ENCODE measurements around the gene SSTR5. TPM values are rescaled to one million over a fixed set of nuclear protein-coding genes. Genes with fewer than 3 reads are reported as not detected.
"Not testable (repeated sequence)": the region's sequence is repeated elsewhere in the genome, so short reads cannot be mapped to it uniquely, and the experiment has no call there.

SSTR5 gene
- total RNA-seq (2021; fragmentation: NEBNext Ultra II Directional; extraction: Animal tissue kit (Norgen Biotek cat#: 25700)), result not detected
- long read RNA-seq, result 0 reads

- Mint-ChIP-seq H3K9me3 (no peaks in the 10 kb centered on the region), H3K4me3 (no peak within 1 kb of the TSS), H3K36me3 (ENCODE audit: low read depth) (no peaks in the 10 kb centered on the region), H3K4me1 (ENCODE audit: low read depth) (no peaks in the 10 kb centered on the region), H3K27me3 (ENCODE audit: insufficient read depth) (peaks cover 14% of the 10 kb centered on the region), H3K27ac (no peak within 1 kb of the TSS)
- DNase-seq, result no peak
- TF ChIP-seq CTCF (IDR thresholded peaks at IDR 0.05), result no peak
Measured at GRCh38 chr16:1072526-1073261, at the start of gene SSTR5. Gene SSTR5 (plus strand): TSS chr16:1072747. CDS start chr16:1078869, 6,122 bp downstream.

- Mint-ChIP-seq H3K36me3 (ENCODE audit: low read depth) (no peaks in the 10 kb centered on the region), H3K4me3 (no peak overlapping the region), H3K27me3 (ENCODE audit: insufficient read depth) (peaks cover 11% of the 10 kb centered on the region; the same call in 1 of the 2 replicates), H3K4me1 (ENCODE audit: low read depth) (peaks cover 8% of the 10 kb centered on the region), H3K27ac (no peak overlapping the region), H3K9me3 (no peaks in the 10 kb centered on the region)
- TF ChIP-seq CTCF (IDR thresholded peaks at IDR 0.05), result no peak
- no peak for DNase-seq
Measured at GRCh38 chr16:1024138-1024537, 48.4 kb upstream of the SSTR5 start.

- H3K27me3 Mint-ChIP-seq (ENCODE audit: insufficient read depth), result peaks cover 17% of the 10 kb centered on the region; the same call in 1 of the 2 replicates
- DNase-seq; H3K4me1 Mint-ChIP-seq (ENCODE audit: low read depth); H3K4me3 Mint-ChIP-seq; H3K36me3 Mint-ChIP-seq (ENCODE audit: low read depth); H3K9me3 Mint-ChIP-seq; H3K27ac Mint-ChIP-seq: not testable (repeated sequence)
Measured at GRCh38 chr16:1025183-1025809, 47.3 kb upstream of the SSTR5 start.

- H3K36me3 Mint-ChIP-seq (ENCODE audit: low read depth), result no peaks in the 10 kb centered on the region
- TF ChIP-seq CTCF (IDR thresholded peaks at IDR 0.05), result no peak
- peaks cover 17% of the 10 kb centered on the region; the same call in 1 of the 2 replicates for H3K27me3 Mint-ChIP-seq (ENCODE audit: insufficient read depth)
- no peaks in the 10 kb centered on the region for H3K4me1 Mint-ChIP-seq (ENCODE audit: low read depth)
- H3K4me3 Mint-ChIP-seq, result no peak overlapping the region
- H3K27ac Mint-ChIP-seq, result no peak overlapping the region
- no peaks in the 10 kb centered on the region for H3K9me3 Mint-ChIP-seq
- DNase-seq, result no peak
Measured at GRCh38 chr16:1026057-1026783, 46.3 kb upstream of the SSTR5 start.

GRCh38 chr16:1026784-1027500, 45.6 kb upstream of the SSTR5 start:
- DNase-seq, result no peak
- Mint-ChIP-seq H3K4me1 (ENCODE audit: low read depth) (no peaks in the 10 kb centered on the region), H3K27me3 (ENCODE audit: insufficient read depth) (peaks cover 17% of the 10 kb centered on the region; the same call in 1 of the 2 replicates), H3K4me3 (no peak overlapping the region), H3K36me3 (ENCODE audit: low read depth) (no peaks in the 10 kb centered on the region), H3K9me3 (no peaks in the 10 kb centered on the region), H3K27ac (no peak overlapping the region)
- TF ChIP-seq CTCF (IDR thresholded peaks at IDR 0.05), result no peak
